CD4-positive, alpha-beta T cell (primary cell): ENCODE measurements around the gene C16orf96. TPM values are rescaled to one million over a fixed set of nuclear protein-coding genes. Genes with fewer than 3 reads are reported as not detected.

Experiments
- ATAC-seq: fragments of 200-7000 bp; cut with Tn5 transposase; one replicate; pipeline ENCODE4 v1.10.0; 2022; ENCODE audit warnings: mild to moderate bottlenecking; ENCODE audit not compliant: poor library complexity
- CTCF ChIA-PET: fragments of 350-600 bp; sonication (Branson Sonifier 250); formaldehyde crosslinking; loops from one replicate; lab custom pipeline; 2021; ENCODE audit warnings: antibody characterized with exemption, inconsistent platforms; lab: Charles Lee
- POLR2A ChIA-PET: fragments of 350-600 bp; sonication (Branson Sonifier 250); formaldehyde crosslinking; loops from one replicate; lab custom pipeline; 2021; ENCODE audit warnings: antibody characterized with exemption, inconsistent platforms; lab: Charles Lee
- DNase-seq, 14 experiments: peaks; one replicate each; pipeline ENCODE4 v3.0.0-alpha.2; 2013 to 2020; ENCODE audit warnings: mixed read lengths in 2 of 14
- H3K27ac ChIP-seq, 2 donors: one replicate each; pipeline versions ENCODE4 v1.5.1 to v1.7.0; 2013; ENCODE audit warnings: low read length in 2 of 2, low read depth in 1 of 2, mild to moderate bottlenecking in 1 of 2
- H3K27me3 ChIP-seq, 2 experiments: 1 replicate in 1 of 2; 2 replicates in 1 of 2; pipeline versions ENCODE4 v1.6.1 to v1.7.0; 2013; ENCODE audit warnings: low read length in 2 of 2, control low read depth in 1 of 2, mild to moderate bottlenecking in 1 of 2, moderate library complexity in 1 of 2; ENCODE audit not compliant: insufficient read depth in 2 of 2, control insufficient read depth in 1 of 2
- H3K36me3 ChIP-seq: one replicate; pipeline ENCODE4 v1.6.1; 2013; ENCODE audit warnings: low read length, control low read depth; ENCODE audit not compliant: insufficient read depth
- H3K4me1 ChIP-seq: one replicate; pipeline ENCODE4 v1.6.1; 2013; ENCODE audit warnings: low read length, control low read depth; ENCODE audit not compliant: insufficient read depth
- H3K4me3 ChIP-seq: one replicate; pipeline ENCODE4 v1.5.1; 2013; ENCODE audit warnings: mild to moderate bottlenecking, low read length, moderate library complexity
- H3K9me3 ChIP-seq, 2 experiments: 1 replicate in 1 of 2; 2 replicates in 1 of 2; pipeline versions ENCODE4 v1.6.1 to v1.7.0; 2013; ENCODE audit warnings: low read length in 2 of 2, mild to moderate bottlenecking in 2 of 2, control low read depth in 1 of 2, moderate library complexity in 1 of 2; ENCODE audit not compliant: control insufficient read depth in 1 of 2, insufficient read depth in 1 of 2
- H3K27ac Mint-ChIP-seq: one replicate; pipeline ENCODE4 v1.8.0; 2020; ENCODE audit warnings: mixed read lengths
- H3K27me3 Mint-ChIP-seq: one replicate; pipeline ENCODE4 v1.8.0; 2021; ENCODE audit warnings: mixed read lengths
- H3K36me3 Mint-ChIP-seq: one replicate; pipeline ENCODE4 v1.8.0; 2021; ENCODE audit warnings: low read depth, mixed read lengths
- H3K4me1 Mint-ChIP-seq: one replicate; pipeline ENCODE4 v1.8.0; 2021; ENCODE audit warnings: low read depth, mixed read lengths
- H3K4me3 Mint-ChIP-seq: one replicate; pipeline ENCODE4 v1.8.0; 2020; ENCODE audit warnings: mild to moderate bottlenecking, mixed read lengths
- H3K9me3 Mint-ChIP-seq: one replicate; pipeline ENCODE4 v1.8.0; 2020; ENCODE audit warnings: mixed read lengths
- intact Hi-C, 2 experiments: fragments of 100-400 bp; cut with DNase I in 1 of 2; cut with micrococcal nuclease in 1 of 2; formaldehyde crosslinking; loops; one replicate each; pipeline versions ENCODE4 v1.15.1 to v1.9.0; 2023 to 2025; cut with DNase I, micrococcal nuclease
- total RNA-seq, 174 experiments: library from RNA in 2 of 174; stranded (reverse) in 2 of 174; gene quantifications; one replicate each; pipeline ENCODE4 v1.2.3 and lab custom pipeline; 2021 to 2026
- TF ChIP-seq, protein P1 (sequence below): fragments of 200-600 bp; IDR thresholded peaks from one replicate; pipeline ENCODE4 v1.8.0; 2022; ENCODE audit warnings: antibody characterized with exemption, mild to moderate bottlenecking

Gene C16orf96
- total RNA-seq, 2 experiments from 2014 or later = 0.27 to 0.42 TPM

GRCh38 chr16:4525634-4526277 lies 30.4 kb upstream of the C16orf96 start:
- Histone ChIP-seq H3K27me3 (no peaks in the 10 kb centered on the region), H3K9me3 (peaks cover 0 to 4% of the 10 kb centered on the region in 2 experiments), H3K4me3 (no peak overlapping the region), H3K27ac (no peak overlapping the region), H3K4me1 (peaks cover 27% of the 10 kb centered on the region), H3K36me3 (peaks cover 24% of the 10 kb centered on the region)
- peaks cover 5% of the 10 kb centered on the region for H3K36me3 Mint-ChIP-seq
- ChIA-PET POLR2A (no interaction called here), CTCF (no interaction called here)
- H3K4me1 Mint-ChIP-seq = peaks cover 41% of the 10 kb centered on the region
- H3K9me3 Mint-ChIP-seq = no peaks in the 10 kb centered on the region
- H3K27ac Mint-ChIP-seq = no peak overlapping the region
- TF ChIP-seq, protein P1, sequence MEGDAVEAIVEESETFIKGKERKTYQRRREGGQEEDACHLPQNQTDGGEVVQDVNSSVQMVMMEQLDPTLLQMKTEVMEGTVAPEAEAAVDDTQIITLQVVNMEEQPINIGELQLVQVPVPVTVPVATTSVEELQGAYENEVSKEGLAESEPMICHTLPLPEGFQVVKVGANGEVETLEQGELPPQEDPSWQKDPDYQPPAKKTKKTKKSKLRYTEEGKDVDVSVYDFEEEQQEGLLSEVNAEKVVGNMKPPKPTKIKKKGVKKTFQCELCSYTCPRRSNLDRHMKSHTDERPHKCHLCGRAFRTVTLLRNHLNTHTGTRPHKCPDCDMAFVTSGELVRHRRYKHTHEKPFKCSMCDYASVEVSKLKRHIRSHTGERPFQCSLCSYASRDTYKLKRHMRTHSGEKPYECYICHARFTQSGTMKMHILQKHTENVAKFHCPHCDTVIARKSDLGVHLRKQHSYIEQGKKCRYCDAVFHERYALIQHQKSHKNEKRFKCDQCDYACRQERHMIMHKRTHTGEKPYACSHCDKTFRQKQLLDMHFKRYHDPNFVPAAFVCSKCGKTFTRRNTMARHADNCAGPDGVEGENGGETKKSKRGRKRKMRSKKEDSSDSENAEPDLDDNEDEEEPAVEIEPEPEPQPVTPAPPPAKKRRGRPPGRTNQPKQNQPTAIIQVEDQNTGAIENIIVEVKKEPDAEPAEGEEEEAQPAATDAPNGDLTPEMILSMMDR = no peak
- no peak for ATAC-seq
- intact Hi-C loops = no loop called here
- DNase-seq = no peak
- H3K4me3 Mint-ChIP-seq = no peak overlapping the region
- H3K27me3 Mint-ChIP-seq = no peaks in the 10 kb centered on the region

DNA sequence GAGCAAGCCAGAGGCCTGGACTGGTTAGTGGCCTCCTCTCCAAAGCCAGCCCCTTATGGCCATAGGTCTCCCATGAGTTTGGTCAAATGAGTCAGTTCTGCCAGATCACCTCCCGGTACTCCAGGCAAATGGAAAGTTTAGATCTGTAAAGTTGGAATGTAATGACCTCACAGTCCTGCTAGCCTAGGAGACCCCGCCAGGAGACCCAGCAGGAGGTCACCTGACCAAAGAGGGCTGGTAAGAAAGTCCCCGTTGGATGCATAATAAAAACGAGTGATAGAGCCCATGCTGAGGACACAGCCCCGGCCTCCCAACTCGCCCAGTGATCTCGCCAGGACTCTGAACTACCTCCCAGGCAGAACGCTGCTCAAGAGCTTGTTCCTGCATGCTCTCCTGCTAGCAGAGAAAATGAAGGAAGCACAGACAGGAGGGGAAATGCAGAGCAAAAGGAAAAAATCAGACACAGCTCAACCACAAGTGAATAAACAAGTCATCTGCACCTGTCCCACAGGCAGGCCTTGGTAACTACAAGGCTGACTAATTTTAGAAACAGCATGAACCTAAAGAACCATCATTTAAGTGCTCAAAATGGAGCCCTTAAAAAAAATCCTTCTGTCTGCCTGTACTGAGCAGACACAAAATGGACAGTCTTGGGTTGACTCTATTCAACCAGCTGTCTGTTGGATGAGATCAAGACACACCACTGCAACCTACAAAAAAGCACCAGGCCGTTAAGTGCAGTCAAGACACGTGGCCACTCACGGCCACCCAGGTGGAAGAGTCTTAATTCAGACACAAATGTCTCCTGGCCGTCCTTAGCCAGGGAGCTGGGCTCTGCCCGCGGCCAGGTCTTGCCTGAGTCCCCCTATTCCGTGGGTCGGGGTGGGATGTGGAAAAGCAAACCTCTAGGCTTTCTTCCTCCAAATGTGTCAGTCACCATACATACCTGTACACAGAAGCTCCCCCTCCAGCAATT lies 26.8 kb upstream of the C16orf96 start:
- TF ChIP-seq, protein P1 = no peak
- CTCF ChIA-PET = interaction anchor here (0.6 to 0.7 kb wide), 3 partner anchors 42 to 241 kb away, joined by 3 to 4 read pairs (median 3); no protein-coding TSS in a partner anchor
- peak overlapping the region; percentile 77 for H3K27ac Mint-ChIP-seq
- no peak overlapping the region for H3K27ac ChIP-seq
- intact Hi-C loops = loop anchor here in 1 of 2 experiments (2.0 kb wide), 1 partner anchor 15 kb away; no protein-coding TSS in a partner anchor
- H3K4me1 Mint-ChIP-seq = peaks cover 46% of the 10 kb centered on the region
- POLR2A ChIA-PET = interaction anchor here (1.1 to 1.6 kb wide), 3 partner anchors 10 to 24 kb away, joined by 6 to 9 read pairs (median 7); partner anchors contain the start of gene CDIP1
- peaks cover 27% of the 10 kb centered on the region for H3K36me3 ChIP-seq
- no peaks in the 10 kb centered on the region for H3K27me3 ChIP-seq
- H3K36me3 Mint-ChIP-seq = peaks cover 6% of the 10 kb centered on the region
- DNase-seq = peak in 3 of 14 experiments; percentile 34 to 53 (median 35)
- no peaks in the 10 kb centered on the region for H3K27me3 Mint-ChIP-seq
- H3K9me3 Mint-ChIP-seq = no peaks in the 10 kb centered on the region
- ATAC-seq = peak; percentile 79
- H3K9me3 ChIP-seq = peaks cover 0 to 4% of the 10 kb centered on the region in 2 experiments
- H3K4me1 ChIP-seq = peaks cover 48% of the 10 kb centered on the region
- H3K4me3 Mint-ChIP-seq = peak overlapping the region; percentile 78
- H3K4me3 ChIP-seq = no peak overlapping the region

DNA sequence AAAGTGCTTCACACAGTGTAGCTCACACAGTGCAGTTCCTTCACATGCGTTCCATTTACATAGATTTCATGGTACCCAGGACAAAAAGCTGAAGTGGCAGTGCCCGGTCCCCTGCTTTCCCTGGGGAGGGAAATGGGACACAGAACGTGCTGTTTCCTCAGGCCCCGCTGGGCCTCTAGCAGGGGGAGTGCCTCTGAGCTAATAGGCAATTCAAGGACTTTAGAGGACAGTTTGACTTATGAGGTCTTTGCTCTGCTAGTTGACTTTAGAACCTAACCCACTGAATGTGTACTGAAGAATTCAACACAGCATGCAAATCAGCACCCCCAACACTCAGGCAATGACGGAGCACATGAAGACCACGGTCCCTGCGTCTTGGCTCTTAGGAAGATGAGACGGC lies 24.3 kb upstream of the C16orf96 start:
- no peak for ATAC-seq
- POLR2A ChIA-PET = interaction anchor here (1.3 kb wide), 1 partner anchor 26 kb away, joined by 3 read pairs; no protein-coding TSS in a partner anchor
- CTCF ChIA-PET = no interaction called here
- H3K4me3 ChIP-seq = no peak overlapping the region
- Mint-ChIP-seq H3K36me3 (peaks cover 8% of the 10 kb centered on the region), H3K4me1 (peaks cover 62% of the 10 kb centered on the region), H3K4me3 (no peak overlapping the region), H3K27ac (no peak overlapping the region), H3K27me3 (no peaks in the 10 kb centered on the region), H3K9me3 (no peaks in the 10 kb centered on the region)
- peaks cover 70% of the 10 kb centered on the region for H3K4me1 ChIP-seq
- intact Hi-C loops = no loop called here
- H3K9me3 ChIP-seq = peaks cover 0 to 3% of the 10 kb centered on the region in 2 experiments
- no peak for DNase-seq
- TF ChIP-seq, protein P1 = no peak
- no peak overlapping the region for H3K27ac ChIP-seq
- peaks cover 23% of the 10 kb centered on the region for H3K36me3 ChIP-seq
- H3K27me3 ChIP-seq = no peaks in the 10 kb centered on the region
